Fibroblast of lung (primary cell): ENCODE results near the gene PAPPA.

Experiments
- EZH2 ChIP-seq: IDR thresholded peaks from 2 replicates; pipeline ENCODE4 v1.5.1; 2012; ENCODE audit warnings: low read length, control low read depth, mild to moderate bottlenecking; ENCODE audit errors: missing control alignments
- TF ChIP-seq, protein P1 (sequence below), 2 donors: IDR thresholded peaks in 1 of 2; conservative IDR thresholded peaks in 1 of 2; 1 replicate in 1 of 2; 2 replicates in 1 of 2; pipeline ENCODE4 v1.5.1; 2011 to 2012; ENCODE audit warnings: low read length in 2 of 2, control low read depth in 1 of 2, inconsistent platforms in 1 of 2, low read depth in 1 of 2, mild to moderate bottlenecking in 1 of 2

DNA sequence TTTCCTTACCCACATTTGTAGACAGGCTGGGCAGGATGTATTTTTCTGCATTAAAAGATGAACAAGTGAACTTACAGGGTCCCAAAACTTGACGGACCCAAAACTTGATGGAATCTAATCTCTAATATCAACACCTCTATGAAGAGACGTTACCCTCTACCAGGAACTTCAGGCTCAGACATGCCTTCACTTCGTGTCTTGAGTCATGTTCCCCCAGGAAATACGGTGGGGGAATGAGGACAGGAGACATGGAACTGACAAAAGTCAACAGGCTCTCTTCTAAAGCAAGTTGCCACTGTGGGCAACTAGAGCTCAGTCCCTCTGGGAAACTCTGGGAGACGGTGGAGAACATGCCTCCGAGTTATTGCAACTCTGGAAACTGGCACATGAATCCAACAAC, 196.1 kb downstream of the PAPPA start:
- TF ChIP-seq, protein P1, sequence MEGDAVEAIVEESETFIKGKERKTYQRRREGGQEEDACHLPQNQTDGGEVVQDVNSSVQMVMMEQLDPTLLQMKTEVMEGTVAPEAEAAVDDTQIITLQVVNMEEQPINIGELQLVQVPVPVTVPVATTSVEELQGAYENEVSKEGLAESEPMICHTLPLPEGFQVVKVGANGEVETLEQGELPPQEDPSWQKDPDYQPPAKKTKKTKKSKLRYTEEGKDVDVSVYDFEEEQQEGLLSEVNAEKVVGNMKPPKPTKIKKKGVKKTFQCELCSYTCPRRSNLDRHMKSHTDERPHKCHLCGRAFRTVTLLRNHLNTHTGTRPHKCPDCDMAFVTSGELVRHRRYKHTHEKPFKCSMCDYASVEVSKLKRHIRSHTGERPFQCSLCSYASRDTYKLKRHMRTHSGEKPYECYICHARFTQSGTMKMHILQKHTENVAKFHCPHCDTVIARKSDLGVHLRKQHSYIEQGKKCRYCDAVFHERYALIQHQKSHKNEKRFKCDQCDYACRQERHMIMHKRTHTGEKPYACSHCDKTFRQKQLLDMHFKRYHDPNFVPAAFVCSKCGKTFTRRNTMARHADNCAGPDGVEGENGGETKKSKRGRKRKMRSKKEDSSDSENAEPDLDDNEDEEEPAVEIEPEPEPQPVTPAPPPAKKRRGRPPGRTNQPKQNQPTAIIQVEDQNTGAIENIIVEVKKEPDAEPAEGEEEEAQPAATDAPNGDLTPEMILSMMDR (conservative IDR thresholded peaks at IDR 0.05 in 1 of 2, IDR thresholded peaks at IDR 0.05 in 1 of 2; ENCODE audit: low read depth in 1 of 2, low read length in 2 of 2): no peak
- no peak for TF ChIP-seq EZH2
